WERI-Rb-1 (cell line): ENCODE data around the gene CCDC12.

Experiments
- DNase-seq: peaks from one replicate; pipeline ENCODE4 v3.0.0-alpha.2; 2020
- H3K27ac ChIP-seq: fragments of 250-450 bp; sonication (Bioruptor Pico); 2 replicates; pipeline ENCODE4 v1.5.1; 2020; ENCODE audit warnings: mild to moderate bottlenecking, moderate library complexity
- H3K27me3 ChIP-seq: fragments of 250-450 bp; sonication (Bioruptor Pico); 2 replicates; pipeline ENCODE4 v1.5.1; 2021; ENCODE audit warnings: mild to moderate bottlenecking, low read depth, moderate library complexity; ENCODE audit not compliant: insufficient read depth, severe bottlenecking
- H3K36me3 ChIP-seq: fragments of 250-450 bp; sonication (Bioruptor Pico); 2 replicates; pipeline ENCODE4 v1.5.1; 2020; ENCODE audit warnings: mild to moderate bottlenecking, moderate library complexity
- H3K4me3 ChIP-seq: 2 replicates; pipeline ENCODE4 v1.5.1; 2011; ENCODE audit warnings: low read depth, mild to moderate bottlenecking, control low read depth, low read length
- H3K9me3 ChIP-seq: fragments of 250-450 bp; sonication (Bioruptor Pico); 2 replicates; pipeline ENCODE4 v1.5.1; 2021; ENCODE audit warnings: mild to moderate bottlenecking, moderate library complexity; ENCODE audit not compliant: severe bottlenecking
- CTCF ChIP-seq: IDR thresholded peaks from 2 replicates; pipeline ENCODE4 v1.5.1; 2011; ENCODE audit warnings: low read depth, mild to moderate bottlenecking, control low read depth, inconsistent platforms, low read length

The CCDC12 gene

GRCh38 chr3:46999516-47000197, 23.1 kb upstream of the CCDC12 start:
- no peak overlapping the region; the same call in 1 of the 2 replicates for H3K27ac ChIP-seq
- no peak overlapping the region for H3K4me3 ChIP-seq
- H3K9me3 ChIP-seq, result no peaks in the 10 kb centered on the region
- H3K36me3 ChIP-seq, result peaks cover 52% of the 10 kb centered on the region
- no peak for DNase-seq
- H3K27me3 ChIP-seq, result no peaks in the 10 kb centered on the region
- no peak for TF ChIP-seq CTCF

DNA sequence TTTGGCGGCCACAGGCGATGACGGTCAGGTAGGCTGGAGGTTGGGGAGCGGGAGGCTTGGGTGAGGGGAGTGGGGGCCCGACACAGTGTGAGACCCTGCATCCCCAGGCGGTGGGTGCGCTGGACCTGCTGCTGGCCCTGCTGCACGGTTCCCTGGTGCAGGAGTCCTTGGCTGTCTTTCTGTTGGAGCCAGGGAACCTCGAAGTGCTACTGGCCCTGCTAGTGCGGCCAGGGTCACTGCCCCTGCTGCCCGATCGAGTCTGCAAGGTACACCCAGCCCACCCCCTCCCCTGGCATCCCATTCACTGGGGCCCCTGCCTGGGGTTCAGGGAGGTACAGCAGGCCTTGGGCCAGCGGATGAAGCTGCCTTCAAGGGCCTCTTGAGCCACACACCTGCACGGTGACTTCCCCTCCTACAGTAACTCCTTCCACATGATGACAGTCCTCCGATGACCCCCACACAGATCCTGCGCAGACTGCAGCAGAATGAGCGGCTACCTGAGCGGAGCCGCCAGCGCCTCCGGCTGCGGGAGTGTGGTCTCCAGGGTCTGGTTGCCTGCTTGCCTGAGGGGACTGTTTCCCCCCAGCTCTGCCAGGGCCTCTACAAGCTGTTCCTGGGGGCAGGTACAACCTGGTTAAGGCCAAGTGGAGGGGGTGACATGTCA, 22.4 kb upstream of the CCDC12 start:
- DNase-seq, result no peak
- H3K9me3 ChIP-seq, result no peaks in the 10 kb centered on the region
- no peak overlapping the region for H3K4me3 ChIP-seq
- peaks cover 52% of the 10 kb centered on the region for H3K36me3 ChIP-seq
- no peak for TF ChIP-seq CTCF
- no peak overlapping the region; the same call in 1 of the 2 replicates for H3K27ac ChIP-seq
- no peaks in the 10 kb centered on the region for H3K27me3 ChIP-seq

- no peak overlapping the region for H3K4me3 ChIP-seq
- H3K27me3 ChIP-seq, result no peaks in the 10 kb centered on the region
- peaks cover 50% of the 10 kb centered on the region for H3K36me3 ChIP-seq
- TF ChIP-seq CTCF, result peak; percentile 95
- DNase-seq, result peak; percentile 87
- H3K27ac ChIP-seq, result no peak overlapping the region; the same call in 1 of the 2 replicates
- no peaks in the 10 kb centered on the region for H3K9me3 ChIP-seq
Observed at GRCh38 chr3:46998121-46998851, 21.7 kb upstream of the CCDC12 start.

DNA sequence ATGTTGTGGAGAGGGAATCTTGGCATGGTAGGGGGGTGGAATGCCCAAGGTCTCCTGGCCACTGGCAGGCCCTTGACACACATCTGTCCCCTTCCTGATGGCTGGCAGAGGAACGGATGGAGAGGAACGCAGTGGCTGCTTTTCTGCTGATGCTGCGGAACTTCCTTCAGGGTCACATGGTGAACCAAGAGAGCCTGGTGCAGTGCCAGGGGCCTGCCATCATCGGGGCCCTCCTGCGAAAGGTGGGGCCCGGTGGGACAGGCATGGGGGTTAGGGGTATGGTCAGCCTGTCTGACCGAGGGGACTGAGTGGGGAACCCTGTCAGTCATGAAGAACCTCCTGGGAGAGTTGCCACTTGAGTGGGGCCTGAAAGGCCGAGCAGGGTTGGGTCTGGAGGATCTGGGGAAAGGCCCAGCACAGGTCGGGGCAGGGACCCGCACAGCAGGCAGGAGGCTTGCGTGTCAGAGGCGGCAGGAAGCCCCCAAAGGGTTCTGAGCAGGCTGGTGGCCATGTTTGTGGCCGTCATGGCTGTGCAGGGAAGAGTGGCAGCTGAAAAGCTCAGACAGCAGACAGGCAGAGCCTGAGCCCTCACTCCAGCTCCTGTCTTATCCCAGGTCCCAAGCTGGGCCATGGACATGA, 21.0 kb upstream of the CCDC12 start:
- Histone ChIP-seq H3K36me3 (peaks cover 53% of the 10 kb centered on the region), H3K9me3 (no peaks in the 10 kb centered on the region)
- no peak for TF ChIP-seq CTCF

GRCh38 chr3:46996689-46997452, 20.3 kb upstream of the CCDC12 start:
- TF ChIP-seq CTCF, result no peak
- Histone ChIP-seq H3K36me3 (peaks cover 47% of the 10 kb centered on the region), H3K27ac (no peak overlapping the region)

More for the DNA sequence above, 21.0 kb upstream of the CCDC12 start:
- H3K27me3 ChIP-seq, result no peaks in the 10 kb centered on the region
- DNase-seq, result no peak
- H3K4me3 ChIP-seq, result no peak overlapping the region
- H3K27ac ChIP-seq, result no peak overlapping the region

More at GRCh38 chr3:46996689-46997452, 20.3 kb upstream of the CCDC12 start:
- DNase-seq, result no peak
- Histone ChIP-seq H3K9me3 (no peaks in the 10 kb centered on the region), H3K27me3 (no peaks in the 10 kb centered on the region), H3K4me3 (no peak overlapping the region)
